HG02678 (cell line): ENCODE data around the gene NUDT12.

Experiments used
- ATAC-seq: cut with Tn5 transposase; IDR thresholded peaks from one replicate; pipeline ENCODE4 v1.9.1; 2021; ENCODE audit warnings: mild to moderate bottlenecking, moderate library complexity; ENCODE audit not compliant: unreplicated experiment

NUDT12 gene

DNA sequence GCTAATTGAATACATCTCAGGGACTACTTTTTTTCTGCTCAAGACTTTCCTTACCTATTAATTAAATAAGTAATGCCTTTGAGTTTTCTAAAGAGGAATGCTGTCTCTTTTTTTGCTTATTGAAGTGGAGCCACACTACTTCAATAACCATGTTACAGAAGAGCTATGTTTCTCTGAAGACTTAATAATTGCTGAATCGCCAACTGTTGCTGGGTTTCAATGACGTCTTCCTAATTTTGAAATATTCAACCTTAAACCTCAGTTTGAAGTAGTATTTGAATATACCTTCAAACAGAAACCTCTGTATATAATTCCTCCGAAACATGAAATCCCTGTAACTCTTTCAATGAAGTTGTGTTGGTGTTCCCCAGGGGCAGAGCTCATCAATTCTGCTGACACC lies 21.0 kb downstream of the NUDT12 start:
- ATAC-seq = no peak

DNA sequence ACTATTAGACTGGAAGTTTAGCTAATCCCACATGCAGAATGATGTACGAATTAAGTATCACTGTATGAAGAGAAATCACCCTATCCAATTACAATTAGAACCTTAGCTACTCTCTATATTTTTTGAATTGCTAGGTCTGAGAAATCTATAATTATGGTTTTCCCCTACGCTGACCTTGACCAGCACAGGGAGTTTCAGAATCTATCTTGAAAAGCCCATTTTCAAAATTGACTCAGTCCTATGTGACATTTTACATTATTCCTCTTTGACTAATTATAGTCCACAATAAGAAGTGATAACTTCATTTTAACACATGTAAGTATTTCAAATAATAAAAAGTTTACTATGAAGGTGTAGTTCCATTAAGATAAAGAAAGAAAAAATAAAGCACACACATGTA lies 21.5 kb downstream of the NUDT12 start:
- no peak for ATAC-seq

DNA sequence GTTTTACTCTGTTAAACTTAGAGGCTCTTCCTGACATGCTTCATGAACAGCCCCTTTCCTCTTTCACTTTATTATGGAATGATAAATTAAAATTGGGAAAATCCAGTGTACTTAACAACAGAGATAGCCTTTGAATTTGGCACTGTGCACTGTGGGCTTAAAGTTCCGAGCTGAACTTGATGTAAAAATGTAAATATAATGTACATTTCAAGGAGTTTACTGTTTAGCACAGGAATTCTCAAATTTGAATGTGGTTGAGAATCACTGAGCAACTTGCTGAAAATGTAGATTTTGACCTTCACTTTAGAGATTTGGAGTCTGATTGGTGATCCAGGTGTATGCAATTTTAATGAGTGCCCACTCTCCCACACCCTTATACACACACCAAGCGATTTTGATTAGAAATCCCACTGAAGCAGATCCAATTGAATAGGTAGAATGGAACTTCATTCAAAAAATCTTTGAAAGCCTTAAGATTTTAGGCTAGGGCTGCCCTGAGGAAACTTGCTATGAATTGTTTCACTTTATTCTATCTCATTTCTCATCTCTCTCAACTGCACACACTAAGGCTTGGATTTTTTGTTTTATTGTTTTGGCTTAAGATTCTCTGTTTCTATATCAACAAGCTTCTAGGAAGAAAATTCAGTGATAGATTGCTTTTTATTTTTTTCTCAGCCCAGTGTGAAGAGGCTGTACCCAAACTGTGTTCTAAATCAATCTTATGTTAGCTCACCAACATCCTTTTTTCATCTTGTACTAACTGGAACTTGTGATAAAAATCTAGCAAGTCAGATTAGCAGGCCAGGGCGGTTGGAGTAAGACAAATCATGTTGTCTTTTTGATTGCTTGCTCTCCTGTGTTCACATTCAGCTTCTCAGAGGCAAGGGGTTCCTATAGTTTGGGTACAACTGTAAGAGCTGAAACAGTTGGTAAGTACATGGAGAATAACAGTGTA lies 22.9 kb downstream of the NUDT12 start:
- ATAC-seq = no peak

DNA sequence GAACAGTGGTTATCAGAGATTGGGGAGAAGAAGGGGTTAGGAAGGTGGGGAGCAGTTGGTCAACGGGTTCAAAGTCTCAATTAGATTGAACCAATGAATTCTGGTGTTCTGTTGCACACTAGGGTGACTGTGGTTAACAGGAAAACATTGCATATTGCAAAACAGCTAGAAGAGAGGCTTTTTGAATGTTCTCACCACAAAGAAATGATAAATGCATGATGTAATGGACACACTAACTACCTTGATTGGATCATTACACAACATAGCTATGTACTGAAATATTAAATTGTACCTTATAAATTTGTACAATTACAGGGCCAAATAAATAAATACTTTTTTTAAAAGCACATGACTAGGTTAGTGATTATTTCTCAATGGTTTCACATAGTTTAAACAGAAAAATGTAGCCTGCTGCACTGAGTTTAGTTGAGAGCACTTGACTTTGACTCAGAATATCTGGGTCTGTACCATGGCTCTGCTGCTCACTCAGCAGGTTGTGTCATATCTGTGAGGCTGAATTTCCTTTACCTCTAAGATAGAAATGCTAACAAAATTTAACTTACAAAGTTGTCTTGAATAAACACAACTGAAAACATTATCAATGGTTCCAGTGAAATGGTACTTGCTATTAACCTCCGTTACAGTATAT lies 30.4 kb downstream of the NUDT12 start:
- no peak for ATAC-seq

DNA sequence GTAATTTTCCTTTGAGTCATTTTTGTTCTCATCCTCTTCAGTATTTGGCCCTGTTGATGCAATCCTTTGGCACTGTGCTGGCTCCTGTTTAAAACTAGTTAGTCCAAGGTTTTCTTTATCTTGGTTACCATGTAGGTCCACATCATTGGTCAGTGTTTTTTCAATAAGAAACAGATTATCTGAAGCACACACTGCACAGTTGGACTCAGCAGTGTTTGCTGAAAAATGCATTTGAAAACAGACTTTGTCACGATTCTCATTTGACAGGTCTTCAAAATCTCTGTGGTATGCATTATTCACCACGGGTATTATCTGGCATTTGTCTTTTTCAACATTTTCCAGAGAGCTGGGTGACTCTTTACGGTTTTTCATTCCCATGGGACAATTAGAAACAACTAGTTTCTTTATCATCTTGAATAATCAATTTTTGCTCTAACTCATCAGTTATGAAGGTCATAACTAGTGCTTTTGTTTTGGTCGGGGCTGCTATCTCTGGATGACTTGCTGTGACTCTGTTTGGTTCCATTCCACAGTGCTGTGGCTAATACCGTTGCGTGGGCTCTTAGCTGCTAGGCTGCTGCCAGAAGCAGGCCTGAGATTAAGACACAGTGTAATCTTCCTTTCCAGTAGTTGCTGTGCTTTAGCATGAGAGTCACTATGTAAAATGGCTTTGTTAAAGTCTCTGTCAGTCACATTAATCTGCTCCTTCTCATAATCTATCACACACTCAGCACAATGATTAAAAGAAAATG lies 36.2 kb downstream of the NUDT12 start:
- no peak for ATAC-seq

DNA sequence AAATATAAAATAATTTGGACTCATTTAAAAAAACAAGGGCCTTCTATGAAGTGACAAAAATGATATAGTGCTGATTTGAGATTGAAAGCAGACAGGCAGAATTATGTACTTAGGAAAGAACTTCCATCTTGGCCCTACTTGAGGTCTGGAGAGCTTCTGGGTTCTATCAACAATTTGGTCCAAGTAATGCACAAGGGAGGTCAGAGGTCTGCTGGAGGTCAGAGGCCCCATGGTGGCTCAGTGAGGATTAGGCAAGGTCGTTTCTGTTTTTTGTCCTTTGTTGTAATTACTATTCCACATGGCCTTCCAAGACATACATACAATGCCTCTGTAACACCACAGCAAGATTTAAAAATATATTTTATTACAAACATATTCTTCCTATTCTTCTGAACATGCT lies 37.2 kb downstream of the NUDT12 start:
- no peak for ATAC-seq

DNA sequence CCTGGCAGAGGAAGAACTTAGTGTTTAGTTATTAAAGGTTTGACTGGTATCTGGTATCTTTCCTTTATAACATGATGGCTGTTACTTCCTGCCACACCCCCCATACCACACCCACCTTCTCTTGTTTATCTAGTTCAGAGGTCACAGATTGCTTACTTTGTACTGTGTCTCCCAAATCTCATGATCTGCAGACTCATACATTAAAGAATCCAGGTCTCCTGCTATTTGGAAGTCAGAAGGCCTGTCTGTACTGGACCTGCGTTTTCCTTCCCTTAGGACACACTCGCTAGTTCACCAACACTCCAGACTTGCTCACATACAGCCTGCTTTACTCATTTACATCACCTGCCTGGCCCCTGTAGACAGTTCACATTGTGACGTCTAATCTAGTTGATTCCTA lies 39.3 kb downstream of the NUDT12 start:
- ATAC-seq = no peak

DNA sequence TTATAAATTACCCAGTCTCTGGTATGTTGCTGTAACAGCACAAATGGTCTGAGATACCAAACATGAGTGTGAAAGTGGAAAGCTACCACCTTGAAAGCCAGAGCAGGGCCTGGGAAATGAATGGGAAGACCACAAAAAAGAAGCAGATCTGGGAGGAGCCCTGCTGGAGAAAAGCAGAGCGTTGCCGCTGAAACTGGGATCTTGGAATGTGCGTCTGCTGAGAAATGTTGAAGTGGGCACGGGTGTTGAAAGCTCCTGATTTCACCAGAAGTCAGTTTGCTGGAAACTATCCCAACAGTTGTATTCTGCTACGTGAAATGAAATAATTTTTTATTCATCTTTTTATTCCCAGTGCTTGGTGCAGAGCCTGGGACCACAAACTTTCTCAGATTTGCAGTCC lies 40.0 kb downstream of the NUDT12 start:
- no peak for ATAC-seq

DNA sequence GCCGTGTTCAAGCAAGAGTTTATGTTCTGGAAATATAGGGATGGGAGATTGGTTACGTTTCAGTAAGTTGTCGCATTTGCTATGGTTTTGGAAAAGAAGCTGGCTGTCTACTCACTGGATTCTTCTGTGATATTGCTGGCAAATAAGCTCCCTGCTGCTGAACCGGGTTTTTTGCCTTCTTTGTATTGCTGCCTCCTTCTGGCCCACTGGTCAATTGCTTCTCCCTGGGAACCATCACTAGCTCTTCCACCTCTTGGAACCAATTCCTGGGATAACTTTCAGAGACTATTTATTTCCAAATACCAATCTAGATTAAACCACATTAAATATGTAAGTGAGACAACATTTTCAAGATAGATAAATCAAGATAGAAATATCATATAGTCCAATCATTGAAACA lies 43.0 kb downstream of the NUDT12 start:
- no peak for ATAC-seq

DNA sequence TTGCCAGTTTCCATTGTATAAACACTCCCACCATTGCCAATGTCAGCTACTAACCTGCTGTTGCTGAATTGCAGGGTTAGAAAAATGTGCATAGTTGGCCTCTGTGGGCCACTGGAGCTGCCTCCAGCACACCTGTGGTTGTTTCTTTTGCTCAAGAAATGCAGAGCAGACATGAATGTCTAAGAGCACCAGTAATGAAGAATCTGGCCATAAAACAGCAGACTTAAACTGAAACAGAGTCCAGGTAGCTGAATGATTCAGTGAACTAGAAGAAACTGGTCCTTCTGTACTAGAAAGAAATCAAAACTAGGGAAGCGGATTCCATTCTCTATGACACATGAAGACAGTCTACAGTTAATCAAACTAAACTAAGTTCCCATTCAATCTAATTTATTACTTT lies 48.2 kb downstream of the NUDT12 start:
- ATAC-seq = no peak

DNA sequence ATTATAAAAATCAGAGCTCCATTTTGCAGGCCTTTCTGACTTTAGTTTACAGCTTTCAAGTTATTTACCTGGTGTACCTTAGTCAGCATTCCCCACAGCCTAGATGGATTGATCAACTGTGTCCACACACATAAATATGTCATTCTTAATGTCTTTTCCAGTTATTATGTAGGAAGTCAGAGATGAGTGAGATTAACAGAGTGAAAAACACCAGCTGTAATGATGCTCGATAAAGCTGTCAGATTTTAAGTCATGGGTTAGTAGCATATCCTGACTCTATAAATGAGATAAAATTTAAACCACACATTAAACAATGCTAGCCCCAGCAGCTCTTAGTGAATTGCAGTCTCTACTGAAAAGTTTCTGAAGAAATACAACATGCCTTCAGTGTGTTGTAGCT lies 48.9 kb downstream of the NUDT12 start:
- no peak for ATAC-seq

DNA sequence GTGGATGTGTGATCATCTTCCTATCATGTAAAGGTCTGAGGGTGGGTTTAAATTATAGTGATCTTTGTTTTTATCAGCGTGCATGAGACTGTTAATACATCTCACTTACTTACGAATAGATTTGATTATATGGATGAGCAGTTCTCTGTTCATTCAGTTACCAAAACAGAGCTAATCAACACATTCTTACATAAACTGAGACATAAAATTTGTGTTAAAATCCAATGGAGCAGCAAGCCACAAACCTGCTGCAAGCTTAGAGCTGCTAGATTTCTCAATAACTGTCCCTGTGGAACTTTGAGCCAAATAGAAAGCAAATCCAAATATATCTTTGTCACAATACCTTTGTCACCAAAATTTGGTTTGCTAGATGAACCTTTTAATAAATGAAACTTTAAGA lies 50.1 kb downstream of the NUDT12 start:
- ATAC-seq = no peak

DNA sequence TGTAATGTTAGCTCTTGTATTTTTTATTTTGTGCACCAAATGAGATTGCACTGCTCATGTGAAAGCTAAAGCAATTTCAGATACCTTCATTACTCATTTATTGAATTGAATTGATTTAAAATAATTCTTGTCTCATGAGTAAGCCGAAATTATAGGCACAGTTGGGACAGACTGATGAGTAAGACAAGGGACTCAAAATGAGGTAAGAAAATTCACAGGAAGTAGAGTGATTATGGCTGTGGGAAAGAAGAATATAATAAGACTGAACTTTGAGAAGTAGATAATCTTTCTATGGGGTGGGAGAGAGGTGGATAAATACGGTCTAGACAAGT lies 51.1 kb downstream of the NUDT12 start:
- no peak for ATAC-seq

DNA sequence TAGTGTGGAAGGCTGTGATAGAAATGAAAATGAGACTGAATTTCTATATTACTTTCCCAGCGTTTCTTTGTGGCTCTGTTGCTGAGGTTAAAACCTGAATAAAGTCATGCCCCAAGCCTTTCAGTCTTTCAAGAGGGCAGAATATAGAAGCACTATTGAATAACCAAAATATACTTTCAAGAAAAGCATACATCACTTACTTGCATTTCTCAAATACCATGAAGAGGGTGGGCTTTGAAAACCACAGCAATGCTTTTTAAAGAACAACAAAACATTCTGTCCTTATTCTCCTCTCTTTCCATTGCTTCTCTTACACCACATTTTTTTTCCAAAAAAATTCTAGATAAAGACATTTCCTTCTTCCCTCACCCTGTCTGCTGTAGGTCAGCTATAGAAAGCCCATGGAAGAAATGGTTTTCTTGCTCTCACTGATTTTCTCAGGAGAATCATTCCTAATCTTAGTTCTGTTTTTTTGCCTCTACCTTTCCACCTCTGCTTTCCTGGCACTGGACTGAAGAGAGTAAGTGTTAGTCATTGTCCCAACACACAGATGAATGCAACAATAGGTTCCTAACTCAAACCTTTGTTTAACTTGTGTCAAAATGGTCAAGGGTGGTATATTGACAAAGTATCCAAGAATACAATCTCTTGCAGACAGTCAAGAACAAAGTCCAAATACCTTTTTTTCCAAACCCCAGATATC lies 51.6 kb downstream of the NUDT12 start:
- no peak for ATAC-seq

DNA sequence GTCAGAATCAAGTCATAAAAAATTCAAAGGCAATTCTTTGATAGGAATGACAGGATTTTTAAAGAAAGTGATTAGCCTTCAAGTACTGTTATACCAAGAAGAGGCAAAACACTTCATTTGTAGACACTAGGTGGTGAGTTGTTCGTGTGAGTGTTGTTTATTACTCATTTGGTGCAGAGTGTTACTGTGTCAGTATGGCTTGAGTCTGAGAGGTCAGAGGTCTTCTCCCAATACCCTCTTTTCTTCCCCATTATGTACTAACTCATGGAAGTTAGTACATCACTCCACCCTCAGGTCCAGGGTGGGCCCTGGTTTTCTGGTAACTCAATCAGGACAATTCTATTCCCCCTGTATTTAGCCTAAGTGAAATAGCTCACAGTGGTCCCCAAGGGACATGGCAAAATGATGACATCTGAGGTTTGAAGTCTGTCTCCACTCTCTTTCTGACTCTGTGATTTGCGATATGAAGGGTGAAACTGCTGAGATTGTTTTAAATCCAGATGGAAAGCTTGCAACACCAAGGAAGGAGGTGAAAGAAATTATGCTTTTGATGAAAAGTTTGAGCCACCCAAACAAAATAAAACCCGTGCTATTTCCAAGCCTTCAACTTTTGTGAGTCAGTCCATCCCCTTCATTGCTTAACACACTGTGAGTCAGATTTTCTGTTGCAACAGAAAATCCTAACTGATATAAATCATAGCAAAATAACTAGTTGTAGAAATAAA lies 56.8 kb downstream of the NUDT12 start:
- no peak for ATAC-seq

DNA sequence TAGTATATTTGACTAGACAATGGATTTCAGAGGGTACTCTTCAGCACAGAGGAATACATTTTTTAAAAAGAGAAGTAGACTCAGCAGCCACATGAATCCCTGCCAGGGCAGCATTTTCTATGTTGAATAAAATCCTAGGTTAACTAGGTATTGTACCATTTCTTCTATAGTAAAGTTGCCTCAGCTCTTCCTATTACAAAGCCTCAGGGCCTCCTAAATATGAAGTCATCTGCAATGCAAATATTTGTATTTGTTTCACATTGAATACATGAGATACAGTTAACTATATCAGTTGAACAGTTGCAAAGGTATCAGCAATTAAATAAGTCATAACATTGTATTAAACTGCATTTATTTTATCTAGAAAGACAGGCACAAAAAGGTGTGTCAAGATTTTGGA lies 59.5 kb downstream of the NUDT12 start:
- no peak for ATAC-seq

DNA sequence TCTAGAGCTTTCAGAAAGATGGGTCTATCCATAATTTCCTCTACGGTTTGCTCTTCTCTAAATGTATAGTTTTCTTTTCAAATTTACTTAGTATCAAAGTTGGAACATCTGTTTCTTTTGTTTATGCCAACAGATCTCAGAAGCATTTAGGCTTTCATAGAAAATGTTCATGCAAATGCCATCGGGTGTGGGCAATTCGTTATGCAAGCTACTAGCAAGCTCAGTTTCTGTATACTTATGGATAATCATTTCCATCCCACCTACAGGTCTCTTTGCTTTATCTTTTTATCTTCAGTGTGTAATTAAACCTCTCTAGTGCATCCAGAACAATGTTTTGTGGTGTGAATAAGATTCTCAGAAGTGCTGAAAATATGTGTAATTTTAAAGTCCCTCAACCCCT lies 59.9 kb downstream of the NUDT12 start:
- no peak for ATAC-seq
